PFSK-1 (cell line): ENCODE measurements around the gene MUC21.

Experiments used
- POLR2AphosphoS5 ChIP-seq: IDR thresholded peaks from 2 replicates; pipeline ENCODE4 v1.6.1; 2012; ENCODE audit warnings: low read depth, mild to moderate bottlenecking, control low read depth, low read length, moderate library complexity
- TAF1 ChIP-seq: IDR thresholded peaks from 2 replicates; pipeline ENCODE4 v1.6.1; 2012; ENCODE audit warnings: low read length, control low read depth, borderline replicate concordance; ENCODE audit not compliant: insufficient read depth
- TF ChIP-seq, protein P1 (sequence below), 2 experiments: IDR thresholded peaks; 2 replicates each; pipeline versions ENCODE4 v1.6.1 to v1.8.0; 2011 to 2012; ENCODE audit warnings: low read depth in 2 of 2, low read length in 2 of 2, control low read depth in 1 of 2, inconsistent platforms in 1 of 2, mild to moderate bottlenecking in 1 of 2, moderate library complexity in 1 of 2; ENCODE audit not compliant: insufficient read depth in 1 of 2

DNA sequence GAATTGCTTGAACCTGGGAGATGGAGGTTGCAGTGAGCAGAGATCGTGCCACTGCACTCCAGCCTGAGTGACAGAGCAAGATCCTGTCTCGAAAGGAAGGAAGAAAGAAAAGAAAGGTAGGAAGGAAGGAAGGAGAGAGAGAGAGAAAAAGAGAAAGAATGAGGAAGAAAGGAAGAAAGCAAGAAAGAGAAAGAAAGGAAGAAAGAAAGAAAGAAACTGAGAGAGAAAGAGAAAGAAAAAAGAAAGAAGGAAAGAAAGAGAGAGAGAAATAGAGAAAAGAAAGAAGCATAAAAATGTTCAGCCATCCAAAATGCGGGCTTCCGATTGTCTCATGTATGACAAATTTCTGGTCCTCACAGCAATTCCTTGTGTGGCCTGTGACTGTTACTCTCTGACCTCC is 49.6 kb downstream of the MUC21 start:
- TF ChIP-seq, protein P1, sequence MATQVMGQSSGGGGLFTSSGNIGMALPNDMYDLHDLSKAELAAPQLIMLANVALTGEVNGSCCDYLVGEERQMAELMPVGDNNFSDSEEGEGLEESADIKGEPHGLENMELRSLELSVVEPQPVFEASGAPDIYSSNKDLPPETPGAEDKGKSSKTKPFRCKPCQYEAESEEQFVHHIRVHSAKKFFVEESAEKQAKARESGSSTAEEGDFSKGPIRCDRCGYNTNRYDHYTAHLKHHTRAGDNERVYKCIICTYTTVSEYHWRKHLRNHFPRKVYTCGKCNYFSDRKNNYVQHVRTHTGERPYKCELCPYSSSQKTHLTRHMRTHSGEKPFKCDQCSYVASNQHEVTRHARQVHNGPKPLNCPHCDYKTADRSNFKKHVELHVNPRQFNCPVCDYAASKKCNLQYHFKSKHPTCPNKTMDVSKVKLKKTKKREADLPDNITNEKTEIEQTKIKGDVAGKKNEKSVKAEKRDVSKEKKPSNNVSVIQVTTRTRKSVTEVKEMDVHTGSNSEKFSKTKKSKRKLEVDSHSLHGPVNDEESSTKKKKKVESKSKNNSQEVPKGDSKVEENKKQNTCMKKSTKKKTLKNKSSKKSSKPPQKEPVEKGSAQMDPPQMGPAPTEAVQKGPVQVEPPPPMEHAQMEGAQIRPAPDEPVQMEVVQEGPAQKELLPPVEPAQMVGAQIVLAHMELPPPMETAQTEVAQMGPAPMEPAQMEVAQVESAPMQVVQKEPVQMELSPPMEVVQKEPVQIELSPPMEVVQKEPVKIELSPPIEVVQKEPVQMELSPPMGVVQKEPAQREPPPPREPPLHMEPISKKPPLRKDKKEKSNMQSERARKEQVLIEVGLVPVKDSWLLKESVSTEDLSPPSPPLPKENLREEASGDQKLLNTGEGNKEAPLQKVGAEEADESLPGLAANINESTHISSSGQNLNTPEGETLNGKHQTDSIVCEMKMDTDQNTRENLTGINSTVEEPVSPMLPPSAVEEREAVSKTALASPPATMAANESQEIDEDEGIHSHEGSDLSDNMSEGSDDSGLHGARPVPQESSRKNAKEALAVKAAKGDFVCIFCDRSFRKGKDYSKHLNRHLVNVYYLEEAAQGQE (IDR thresholded peaks at IDR 0.05; ENCODE audit: insufficient read depth in 1 of 2, low read depth in 2 of 2, low read length in 2 of 2), result no peak
- TF ChIP-seq POLR2AphosphoS5 (no peak), TAF1 (no peak)
